Measurements from ENCODE around the gene ANGPTL2.

The ANGPTL2 gene

DNA sequence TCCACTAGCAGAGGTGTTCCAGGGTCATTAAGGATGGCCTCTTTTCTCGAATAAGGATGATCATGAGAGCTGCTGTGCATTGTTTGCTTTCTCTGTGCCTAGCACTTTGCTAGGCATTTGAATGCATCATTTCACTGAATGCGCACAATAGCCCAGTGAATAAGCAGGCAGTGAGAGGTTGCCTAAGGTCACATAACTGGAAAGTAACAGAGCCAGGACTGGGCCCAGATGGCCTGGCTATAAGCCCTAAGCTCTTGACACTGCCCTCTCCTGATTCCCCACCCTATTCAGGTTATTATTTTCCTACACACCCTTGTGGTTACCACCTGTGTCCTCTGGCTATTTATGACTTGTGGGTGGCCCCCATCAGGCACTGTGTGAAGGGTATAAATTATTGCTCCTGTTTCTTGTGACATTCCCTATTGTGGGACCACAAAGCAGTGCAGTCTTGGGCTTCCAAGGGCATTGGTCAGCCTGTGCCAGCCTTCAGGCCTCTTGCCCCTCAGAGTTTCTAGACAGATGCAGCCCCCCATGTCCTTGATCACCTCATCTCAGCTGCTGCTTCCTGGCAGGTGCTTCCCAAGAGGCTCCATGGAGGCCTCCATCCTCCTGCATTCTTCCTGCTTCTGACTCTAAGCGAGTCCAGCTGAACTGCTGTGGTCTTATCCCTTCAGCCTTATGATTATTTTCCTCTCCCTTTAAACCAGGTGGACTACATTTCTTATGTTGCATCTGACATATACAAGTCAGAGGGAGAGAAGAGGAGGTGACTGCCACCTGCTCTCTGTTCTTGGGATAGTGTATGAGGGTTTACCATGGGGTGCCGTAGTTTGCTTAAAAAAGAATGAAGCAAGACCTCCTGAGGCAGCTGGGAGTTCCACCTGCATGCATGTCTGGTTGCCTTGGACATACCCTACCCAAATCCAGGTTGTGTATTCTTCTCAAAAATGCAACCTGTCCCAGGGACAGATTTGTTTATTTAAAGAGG is 47.6 kb downstream of the ANGPTL2 start:
- Histone ChIP-seq H3K27me3 (ENCODE audit: insufficient read depth, low read length) (no peaks in the 10 kb centered on the region), H3K27ac (ENCODE audit: low read length) (peak overlapping the region; percentile 1), H3K36me3 (ENCODE audit: insufficient read depth, low read depth, low read length) (no peaks in the 10 kb centered on the region), H3K4me1 (ENCODE audit: insufficient read depth, low read length) (peaks cover 42% of the 10 kb centered on the region), H3K9ac (ENCODE audit: low read depth, low read length) (peak overlapping the region; percentile 2; the same call in 1 of the 2 replicates), H3K9me3 (ENCODE audit: insufficient read depth, low read depth, low read length) (peaks cover 4% of the 10 kb centered on the region; the same call in 1 of the 2 replicates), H3K4me3 (ENCODE audit: low read length) (peak overlapping the region; percentile 24; the same call in 1 of the 2 replicates)

DNA sequence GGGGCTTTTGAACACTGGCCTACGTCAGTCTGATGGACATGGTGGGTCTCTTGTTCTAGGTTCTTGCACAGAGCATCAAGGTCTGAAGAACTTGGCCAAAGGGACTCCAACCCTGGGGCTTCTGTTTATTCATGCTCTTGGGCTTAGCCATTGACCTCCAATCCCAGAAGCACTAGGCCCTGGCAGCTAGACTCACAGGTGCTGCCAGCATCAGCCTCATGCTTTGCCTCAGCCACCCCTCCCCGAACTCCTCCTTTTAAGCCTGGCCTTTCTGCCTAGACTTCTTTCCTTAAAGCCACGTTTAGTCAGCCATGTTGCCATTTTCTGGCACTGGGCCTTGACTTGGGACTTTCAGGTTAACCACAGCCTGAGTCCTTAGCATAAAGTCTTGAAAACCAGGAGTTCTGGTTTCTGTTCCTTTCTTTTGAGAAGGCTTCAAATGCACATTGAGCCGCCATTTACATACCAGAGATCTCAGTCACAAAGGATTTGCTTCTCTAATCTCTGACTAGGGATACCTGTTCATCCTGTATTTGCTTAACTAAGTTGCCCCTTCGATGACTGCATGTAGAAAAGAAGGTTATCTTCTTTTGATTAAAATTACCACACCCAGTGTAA is 54.7 kb downstream of the ANGPTL2 start:
- Histone ChIP-seq H3K36me3 (ENCODE audit: insufficient read depth, low read depth, low read length) (no peaks in the 10 kb centered on the region), H3K27ac (ENCODE audit: low read length) (no peak overlapping the region)

DNA sequence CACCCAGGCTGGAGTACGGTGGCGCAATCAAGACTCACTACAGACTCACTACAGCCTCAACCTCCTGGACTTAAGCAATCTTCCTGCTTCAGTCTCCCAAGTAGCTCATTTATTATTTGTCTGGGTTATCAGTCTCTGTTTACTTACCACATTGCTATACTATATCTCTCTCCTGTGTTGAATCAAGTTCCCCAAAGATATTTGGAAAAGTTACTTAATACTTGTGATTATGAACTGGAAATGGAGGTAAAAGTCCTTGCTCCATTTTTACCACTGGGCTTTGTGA is 55.6 kb downstream of the ANGPTL2 start:
- no peak overlapping the region for H3K9ac ChIP-seq (ENCODE audit: low read depth, low read length)
- H3K27ac ChIP-seq (ENCODE audit: low read length), result no peak overlapping the region
- peaks cover 4% of the 10 kb centered on the region; the same call in 1 of the 2 replicates for H3K9me3 ChIP-seq (ENCODE audit: insufficient read depth, low read depth, low read length)
- H3K36me3 ChIP-seq (ENCODE audit: insufficient read depth, low read depth, low read length), result no peaks in the 10 kb centered on the region
- no peak overlapping the region for H3K4me3 ChIP-seq (ENCODE audit: low read length)
- no peaks in the 10 kb centered on the region for H3K4me1 ChIP-seq (ENCODE audit: insufficient read depth, low read length)
- H3K27me3 ChIP-seq (ENCODE audit: insufficient read depth, low read length), result no peaks in the 10 kb centered on the region

More for the DNA sequence above, 54.7 kb downstream of the ANGPTL2 start:
- Histone ChIP-seq H3K27me3 (ENCODE audit: insufficient read depth, low read length) (no peaks in the 10 kb centered on the region), H3K4me1 (ENCODE audit: insufficient read depth, low read length) (no peaks in the 10 kb centered on the region), H3K9me3 (ENCODE audit: insufficient read depth, low read depth, low read length) (peaks cover 4% of the 10 kb centered on the region; the same call in 1 of the 2 replicates), H3K4me3 (ENCODE audit: low read length) (no peak overlapping the region), H3K9ac (ENCODE audit: low read depth, low read length) (no peak overlapping the region)

DNA sequence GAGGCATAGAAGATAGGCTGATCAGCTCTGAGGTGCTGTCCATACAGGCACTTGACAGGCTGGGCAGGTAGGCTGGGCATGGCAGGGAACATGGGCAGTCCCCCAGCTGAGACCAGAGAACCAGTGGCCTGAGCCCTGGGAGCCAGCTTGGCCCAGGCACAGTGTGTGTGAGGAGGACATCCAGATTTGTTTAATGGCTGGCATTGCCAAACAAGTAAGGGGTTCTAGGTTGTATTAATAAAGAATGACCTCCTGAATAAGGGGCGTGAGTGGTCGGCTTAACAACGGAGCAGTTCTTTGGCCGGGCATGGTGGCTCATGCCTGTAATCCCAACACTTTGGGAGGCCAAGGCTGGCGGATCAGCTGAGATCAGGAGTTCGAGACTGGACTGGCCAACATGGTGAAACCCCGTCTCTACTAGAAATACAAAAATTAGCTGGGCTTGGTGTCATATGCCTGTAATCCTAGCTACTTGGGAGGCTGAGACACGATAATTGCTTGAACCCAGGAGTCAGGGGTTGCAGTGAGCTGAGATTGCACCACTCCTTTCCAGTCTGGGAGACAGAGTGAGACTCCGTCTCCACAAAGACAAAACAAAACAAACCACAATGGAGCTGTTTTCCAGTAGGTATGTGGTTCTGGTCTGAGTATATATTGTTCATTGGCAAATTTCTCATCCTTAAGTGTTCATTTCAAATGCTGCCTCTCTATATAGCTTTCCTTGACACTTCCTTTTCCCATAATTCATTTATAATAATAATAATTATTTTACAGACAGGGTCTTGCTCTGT is 56.2 kb downstream of the ANGPTL2 start:
- no peak overlapping the region for H3K27ac ChIP-seq (ENCODE audit: low read length)
- peaks cover under 1% of the 10 kb centered on the region; the same call in 1 of the 2 replicates for H3K9me3 ChIP-seq (ENCODE audit: insufficient read depth, low read depth, low read length)
- H3K36me3 ChIP-seq (ENCODE audit: insufficient read depth, low read depth, low read length), result 0 out of 2 replicates have a peak, but pooled peaks cover 2% of the 10 kb centered on the region
- no peaks in the 10 kb centered on the region for H3K4me1 ChIP-seq (ENCODE audit: insufficient read depth, low read length)
- no peak overlapping the region for H3K4me3 ChIP-seq (ENCODE audit: low read length)
- no peak overlapping the region for H3K9ac ChIP-seq (ENCODE audit: low read depth, low read length)
- H3K27me3 ChIP-seq (ENCODE audit: insufficient read depth, low read length), result no peaks in the 10 kb centered on the region

DNA sequence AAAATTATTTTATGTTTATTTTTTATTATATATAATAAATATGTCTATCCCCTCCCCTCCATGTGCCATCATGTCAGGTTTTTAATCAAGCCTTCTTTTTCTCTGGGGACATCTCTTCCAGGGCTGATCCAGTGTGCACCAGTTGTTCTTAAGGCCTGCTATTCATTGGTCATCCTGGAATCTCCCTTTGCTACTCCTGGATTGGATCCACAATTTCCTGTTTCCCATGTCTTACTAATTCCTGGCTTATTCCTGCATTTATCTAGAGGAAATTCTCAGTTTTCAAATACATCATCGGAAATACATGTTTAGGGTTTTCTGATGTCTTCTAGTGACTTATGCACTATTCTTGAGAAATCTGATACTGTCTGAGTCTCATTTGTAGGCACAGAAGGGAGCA is 56.8 kb downstream of the ANGPTL2 start:
- Histone ChIP-seq H3K36me3 (ENCODE audit: insufficient read depth, low read depth, low read length) (0 out of 2 replicates have a peak, but pooled peaks cover 5% of the 10 kb centered on the region), H3K9ac (ENCODE audit: low read depth, low read length) (no peak overlapping the region)

DNA sequence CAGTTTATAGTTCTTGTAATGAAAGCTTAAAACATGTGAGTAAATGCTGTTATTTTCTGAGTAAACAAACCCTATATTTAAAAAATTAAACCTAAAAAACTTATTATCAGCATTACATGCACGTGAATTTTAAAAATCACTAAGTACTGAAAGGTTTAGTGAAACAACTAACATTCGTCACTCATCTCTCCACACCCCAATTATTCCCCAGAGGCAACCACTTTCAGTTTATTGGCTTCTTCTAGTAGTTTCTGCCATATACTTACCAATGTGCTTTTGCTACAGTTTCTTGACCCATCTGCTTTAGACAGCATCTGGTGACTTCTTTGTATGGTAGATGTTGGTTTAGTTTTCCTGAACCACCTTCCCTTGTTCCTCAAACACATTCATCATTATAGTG is 58.1 kb downstream of the ANGPTL2 start:
- 0 out of 2 replicates have a peak, but pooled peaks cover 5% of the 10 kb centered on the region for H3K36me3 ChIP-seq (ENCODE audit: insufficient read depth, low read depth, low read length)
- H3K4me3 ChIP-seq (ENCODE audit: low read length), result no peak overlapping the region
- H3K4me1 ChIP-seq (ENCODE audit: insufficient read depth, low read length), result no peaks in the 10 kb centered on the region
- no peak overlapping the region for H3K9ac ChIP-seq (ENCODE audit: low read depth, low read length)
- H3K27me3 ChIP-seq (ENCODE audit: insufficient read depth, low read length), result no peaks in the 10 kb centered on the region
- no peak overlapping the region for H3K27ac ChIP-seq (ENCODE audit: low read length)
- H3K9me3 ChIP-seq (ENCODE audit: insufficient read depth, low read depth, low read length), result no peaks in the 10 kb centered on the region

More for the DNA sequence above, 56.8 kb downstream of the ANGPTL2 start:
- no peaks in the 10 kb centered on the region for H3K4me1 ChIP-seq (ENCODE audit: insufficient read depth, low read length)
- no peak overlapping the region for H3K27ac ChIP-seq (ENCODE audit: low read length)
- H3K27me3 ChIP-seq (ENCODE audit: insufficient read depth, low read length), result no peaks in the 10 kb centered on the region
- no peaks in the 10 kb centered on the region for H3K9me3 ChIP-seq (ENCODE audit: insufficient read depth, low read depth, low read length)
- no peak overlapping the region for H3K4me3 ChIP-seq (ENCODE audit: low read length)

DNA sequence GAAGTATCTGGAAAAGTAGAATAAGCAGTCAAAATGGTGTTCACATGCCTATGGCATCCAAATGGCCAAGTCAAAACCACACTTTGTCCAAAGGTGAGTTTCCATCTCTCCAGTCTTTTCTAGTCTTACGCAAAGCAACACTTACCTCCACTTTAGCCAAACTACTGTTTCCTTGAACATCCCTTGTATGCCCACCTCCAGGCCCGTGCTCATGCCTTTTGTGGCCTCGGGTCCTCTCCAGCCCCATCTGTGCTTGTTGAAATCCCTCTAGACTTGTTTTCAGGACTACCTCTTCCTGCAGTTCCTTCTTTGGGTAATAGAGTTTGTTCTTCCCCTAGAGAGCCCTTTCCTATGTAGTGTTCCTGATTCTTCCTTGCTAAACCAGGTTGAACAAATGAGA is 61.0 kb downstream of the ANGPTL2 start:
- no peaks in the 10 kb centered on the region for H3K9me3 ChIP-seq (ENCODE audit: insufficient read depth, low read depth, low read length)
- H3K36me3 ChIP-seq (ENCODE audit: insufficient read depth, low read depth, low read length), result 0 out of 2 replicates have a peak, but pooled peaks cover 5% of the 10 kb centered on the region
- H3K27me3 ChIP-seq (ENCODE audit: insufficient read depth, low read length), result no peaks in the 10 kb centered on the region

DNA sequence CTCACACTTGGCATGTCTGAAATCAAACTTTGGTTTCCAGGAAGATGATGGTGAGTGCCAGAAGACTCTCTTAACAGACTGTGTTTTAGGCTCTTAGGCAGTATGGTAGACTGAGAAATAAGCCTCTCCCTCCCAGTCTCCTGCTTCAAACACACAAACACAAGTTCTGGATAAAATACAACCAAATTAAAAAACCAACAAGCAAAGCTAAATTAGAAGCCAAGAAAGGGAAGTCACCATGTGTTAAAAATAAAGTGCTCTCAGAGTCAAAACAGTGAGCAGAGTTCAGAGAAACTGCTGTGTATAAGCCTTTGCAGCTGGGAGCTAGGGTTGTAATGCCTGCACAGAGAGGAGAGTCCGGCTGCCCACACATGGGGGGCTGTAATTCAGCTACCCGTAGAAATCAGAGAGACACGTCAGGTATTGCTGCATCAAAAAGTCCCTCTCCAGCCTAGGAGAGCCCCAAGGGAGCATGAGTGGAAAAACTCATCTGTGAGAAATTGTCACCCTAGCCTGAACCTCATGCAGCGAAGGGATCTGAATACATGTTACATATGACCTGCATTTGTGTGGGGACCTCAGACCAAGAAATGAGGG is 62.6 kb downstream of the ANGPTL2 start:
- H3K9me3 ChIP-seq (ENCODE audit: insufficient read depth, low read depth, low read length), result no peaks in the 10 kb centered on the region
- H3K27me3 ChIP-seq (ENCODE audit: insufficient read depth, low read length), result no peaks in the 10 kb centered on the region
- no peaks in the 10 kb centered on the region for H3K4me1 ChIP-seq (ENCODE audit: insufficient read depth, low read length)
- H3K27ac ChIP-seq (ENCODE audit: low read length), result no peak overlapping the region
- 0 out of 2 replicates have a peak, but pooled peaks cover 5% of the 10 kb centered on the region for H3K36me3 ChIP-seq (ENCODE audit: insufficient read depth, low read depth, low read length)
- no peak overlapping the region for H3K9ac ChIP-seq (ENCODE audit: low read depth, low read length)
- no peak overlapping the region for H3K4me3 ChIP-seq (ENCODE audit: low read length)

More for the DNA sequence above, 61.0 kb downstream of the ANGPTL2 start:
- no peak overlapping the region for H3K27ac ChIP-seq (ENCODE audit: low read length)
- no peaks in the 10 kb centered on the region for H3K4me1 ChIP-seq (ENCODE audit: insufficient read depth, low read length)
- no peak overlapping the region for H3K4me3 ChIP-seq (ENCODE audit: low read length)
- no peak overlapping the region for H3K9ac ChIP-seq (ENCODE audit: low read depth, low read length)

DNA sequence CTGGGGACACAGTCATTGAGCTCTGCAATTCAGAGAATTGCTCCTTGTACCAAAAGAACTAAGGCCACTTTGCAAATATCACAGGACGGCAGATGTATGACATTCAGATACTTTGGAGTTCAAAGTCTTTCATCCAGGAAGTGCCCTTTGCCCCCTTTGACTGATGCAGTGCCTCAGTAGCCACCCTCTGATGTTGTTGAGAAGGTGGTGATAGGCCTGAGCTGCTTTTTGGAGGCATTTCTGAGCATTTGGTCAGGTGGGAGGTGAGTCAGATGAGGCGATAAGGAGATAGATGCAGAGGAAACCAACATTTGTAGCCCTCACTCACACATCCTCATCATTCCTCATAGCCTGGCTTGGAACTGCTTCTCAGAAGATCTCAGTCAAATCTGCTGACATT is 63.4 kb downstream of the ANGPTL2 start:
- no peak overlapping the region for H3K9ac ChIP-seq (ENCODE audit: low read depth, low read length)
- H3K4me3 ChIP-seq (ENCODE audit: low read length), result no peak overlapping the region
- H3K4me1 ChIP-seq (ENCODE audit: insufficient read depth, low read length), result no peaks in the 10 kb centered on the region
- H3K9me3 ChIP-seq (ENCODE audit: insufficient read depth, low read depth, low read length), result no peaks in the 10 kb centered on the region
- no peaks in the 10 kb centered on the region for H3K27me3 ChIP-seq (ENCODE audit: insufficient read depth, low read length)
- H3K27ac ChIP-seq (ENCODE audit: low read length), result no peak overlapping the region
- H3K36me3 ChIP-seq (ENCODE audit: insufficient read depth, low read depth, low read length), result 0 out of 2 replicates have a peak, but pooled peaks cover 5% of the 10 kb centered on the region

DNA sequence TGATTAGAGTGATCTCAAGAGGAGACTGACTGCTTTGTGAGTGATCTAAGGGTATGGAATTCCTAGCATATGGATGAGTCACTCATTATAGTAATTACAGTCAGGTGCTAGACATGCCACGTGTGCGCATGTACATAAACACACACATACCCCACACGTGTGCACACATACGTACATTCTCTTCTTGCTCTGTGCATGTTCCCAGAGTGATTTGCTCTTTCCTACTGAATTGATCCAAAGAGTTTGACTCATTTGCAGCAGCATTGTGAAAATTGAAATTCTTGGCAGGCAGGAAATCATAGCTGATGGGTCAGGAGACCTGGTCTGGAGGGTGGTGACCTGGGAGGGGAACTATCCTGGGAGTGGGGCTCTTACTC is 63.8 kb downstream of the ANGPTL2 start:
- Histone ChIP-seq H3K4me3 (ENCODE audit: low read length) (no peak overlapping the region), H3K36me3 (ENCODE audit: insufficient read depth, low read depth, low read length) (0 out of 2 replicates have a peak, but pooled peaks cover 5% of the 10 kb centered on the region), H3K9ac (ENCODE audit: low read depth, low read length) (no peak overlapping the region), H3K4me1 (ENCODE audit: insufficient read depth, low read length) (no peaks in the 10 kb centered on the region), H3K27ac (ENCODE audit: low read length) (no peak overlapping the region), H3K9me3 (ENCODE audit: insufficient read depth, low read depth, low read length) (no peaks in the 10 kb centered on the region), H3K27me3 (ENCODE audit: insufficient read depth, low read length) (no peaks in the 10 kb centered on the region)
